Lower leg skin (tissue), 4 donors: ENCODE measurements around the gene CREB5. TPM values are rescaled to one million over a fixed set of nuclear protein-coding genes. Genes with fewer than 3 reads are reported as not detected.
"Not testable (repeated sequence)": the region's sequence is repeated elsewhere in the genome, so short reads cannot be mapped to it uniquely, and the experiment has no call there.

Experiments used
- DNase-seq, 2 donors: peaks; one replicate each; pipeline ENCODE4 v3.0.0-alpha.2; 2019; ENCODE audit warnings: low spot score in 2 of 2
- H3K4me3 ChIP-seq: fragments of 200-600 bp; sonication (generic); 2 replicates; pipeline ENCODE4 v1.5.1; 2017; ENCODE audit warnings: mild to moderate bottlenecking, low read depth; ENCODE audit not compliant: poor library complexity, severe bottlenecking
- CTCF ChIP-seq, 3 donors: fragments of 450-650 bp; IDR thresholded peaks; one replicate each; pipeline ENCODE4 v1.5.1; 2016; ENCODE audit warnings: antibody characterized with exemption in 3 of 3, mild to moderate bottlenecking in 3 of 3, moderate library complexity in 2 of 3
- POLR2A ChIP-seq, 2 donors: fragments of 450-650 bp; IDR thresholded peaks; one replicate each; pipeline ENCODE4 v1.6.1; 2016 to 2017; ENCODE audit warnings: antibody characterized with exemption in 2 of 2, mild to moderate bottlenecking in 1 of 2, moderate library complexity in 1 of 2
- WGBS, 2 donors: methylation state at CpG; one replicate each; pipeline ENCODE4 v1.1.5; 2018; 5-methylcytosine and 5-hydroxymethylcytosine counted together
- intact Hi-C: fragments of 100-400 bp; cut with DNase I; formaldehyde crosslinking; loops from one replicate; pipeline ENCODE4 v1.15.0; 2023; ENCODE audit warnings: low total_unique reads
- total RNA-seq, 4 donors: library from RNA; depleted of rRNA; stranded (reverse); fragments of >200 nt; gene quantifications; one replicate each; pipeline ENCODE4 v1.1.0, GENCODE V29; 2016

CREB5 gene
- total RNA-seq, 4 donors from 2014 or later = 2.5 to 15.0 (median 5.4) TPM

GRCh38 chr7:28782362-28782761 lies 370.0 kb downstream of the CREB5 start:
- intact Hi-C loops = no loop called here
- DNase-seq = no peak
- no peak overlapping the region for H3K4me3 ChIP-seq
- WGBS, 2 donors = 79 to 89% methylated on average over 2 of the region's 2 CpGs
- TF ChIP-seq CTCF (IDR thresholded peaks at IDR 0.05) (no peak), POLR2A (IDR thresholded peaks at IDR 0.05) (no peak)

GRCh38 chr7:28784171-28784902 lies 372.0 kb downstream of the CREB5 start:
- intact Hi-C loops = no loop called here
- WGBS, 2 donors = 57 to 61% methylated on average over 13 of the region's 13 CpGs
- TF ChIP-seq POLR2A (IDR thresholded peaks at IDR 0.05) (no peak), CTCF (IDR thresholded peaks at IDR 0.05) (no peak)
- no peak for DNase-seq
- no peak overlapping the region for H3K4me3 ChIP-seq

GRCh38 chr7:28785041-28785995 lies 373.0 kb downstream of the CREB5 start:
- intact Hi-C loops = no loop called here
- DNase-seq = no peak
- TF ChIP-seq CTCF (IDR thresholded peaks at IDR 0.05) = no peak
- no peak for TF ChIP-seq POLR2A (IDR thresholded peaks at IDR 0.05)
- 91 to 92% methylated on average over 14 of the region's 14 CpGs for WGBS, 2 donors
- H3K4me3 ChIP-seq = no peak overlapping the region

GRCh38 chr7:28786156-28786555 lies 373.8 kb downstream of the CREB5 start:
- H3K4me3 ChIP-seq, intact Hi-C loops, DNase-seq: not testable (repeated sequence)
- WGBS, 2 donors = 97 to 99% methylated on average over 5 of the region's 5 CpGs

GRCh38 chr7:28787106-28787505 lies 374.8 kb downstream of the CREB5 start:
- TF ChIP-seq CTCF (IDR thresholded peaks at IDR 0.05) (no peak), POLR2A (IDR thresholded peaks at IDR 0.05) (no peak)
- no peak for DNase-seq
- intact Hi-C loops = no loop called here
- no peak overlapping the region for H3K4me3 ChIP-seq

GRCh38 chr7:28790467-28790866 lies 378.1 kb downstream of the CREB5 start:
- intact Hi-C loops = no loop called here
- no peak for DNase-seq
- H3K4me3 ChIP-seq = no peak overlapping the region
- no peak for TF ChIP-seq CTCF (IDR thresholded peaks at IDR 0.05)
- TF ChIP-seq POLR2A (IDR thresholded peaks at IDR 0.05) = no peak
- WGBS, 2 donors = 76 to 82% methylated on average over 4 of the region's 4 CpGs
